ENCODE measurements around the gene EFNB3.

EFNB3 gene

DNA sequence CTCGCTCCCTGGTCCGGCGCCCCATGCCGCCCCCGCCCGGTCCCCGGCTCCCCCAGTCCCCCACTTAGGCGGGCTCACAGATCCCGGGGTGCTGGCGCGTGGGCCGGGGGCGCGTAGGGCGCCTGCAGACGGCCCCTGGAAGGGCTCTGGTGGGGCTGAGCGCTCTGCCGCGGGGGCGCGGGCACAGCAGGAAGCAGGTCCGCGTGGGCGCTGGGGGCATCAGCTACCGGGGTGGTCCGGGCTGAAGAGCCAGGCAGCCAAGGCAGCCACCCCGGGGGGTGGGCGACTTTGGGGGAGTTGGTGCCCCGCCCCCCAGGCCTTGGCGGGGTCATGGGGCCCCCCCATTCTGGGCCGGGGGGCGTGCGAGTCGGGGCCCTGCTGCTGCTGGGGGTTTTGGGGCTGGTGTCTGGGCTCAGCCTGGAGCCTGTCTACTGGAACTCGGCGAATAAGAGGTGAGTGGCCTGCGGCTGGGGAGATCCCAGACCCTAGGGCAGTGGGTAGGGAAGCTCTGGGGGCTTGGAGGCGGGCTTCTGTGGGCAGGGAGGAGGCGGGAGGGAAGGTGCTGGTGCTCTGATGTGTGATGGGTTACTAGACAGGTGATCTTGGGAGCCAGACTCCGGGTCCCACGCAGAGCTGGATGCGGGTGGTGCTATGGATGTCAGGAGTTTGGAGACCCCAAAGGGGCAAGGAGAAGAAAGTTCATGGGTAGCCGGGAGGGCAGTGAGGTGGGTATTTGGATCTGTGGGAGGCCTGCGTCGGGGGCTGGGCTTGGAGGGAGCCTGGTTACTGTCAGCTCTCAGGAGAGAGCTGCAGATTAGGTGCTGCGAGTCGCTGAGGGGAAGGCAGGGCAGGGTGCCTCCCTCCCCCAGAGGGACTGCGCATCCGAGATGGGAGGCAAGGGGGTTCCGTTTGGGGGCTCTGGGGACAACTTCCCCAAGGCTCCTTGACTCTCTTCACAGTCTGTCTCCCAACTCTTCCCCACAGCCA lies 560 bp downstream of the EFNB3 start:
- Histone ChIP-seq H3K27me3 (peaks cover 57 to 73% (median 60%) of the 10 kb centered on the region in 11 experiments), H3K27ac (no peak overlapping the region), H3K4me3 (peak overlapping the region; percentile 36 to 64 (median 50); a peak in 19 of 20 replicates), H3K4me2 (peak overlapping the region; percentile 72 to 87 (median 81)), H3K36me3 (peaks cover 16 to 33% (median 27%) of the 10 kb centered on the region in 11 experiments), H3K9me3 (replicated peaks in 1 of 11) (no peaks in the 10 kb centered on the region), H3K9ac (peak overlapping the region in 9 of 11 experiments; percentile 17 to 55 (median 46); a peak in 11 of 22 replicates), H3K4me1 (peaks cover 20 to 40% (median 29%) of the 10 kb centered on the region in 10 experiments), H4K20me1 (peaks cover 0 to 61% (median 32%) of the 10 kb centered on the region in 11 experiments; a peak in 16 of 22 replicates)
- no peak for TF ChIP-seq Cebpa-rat (IDR thresholded peaks at IDR 0.05)

DNA sequence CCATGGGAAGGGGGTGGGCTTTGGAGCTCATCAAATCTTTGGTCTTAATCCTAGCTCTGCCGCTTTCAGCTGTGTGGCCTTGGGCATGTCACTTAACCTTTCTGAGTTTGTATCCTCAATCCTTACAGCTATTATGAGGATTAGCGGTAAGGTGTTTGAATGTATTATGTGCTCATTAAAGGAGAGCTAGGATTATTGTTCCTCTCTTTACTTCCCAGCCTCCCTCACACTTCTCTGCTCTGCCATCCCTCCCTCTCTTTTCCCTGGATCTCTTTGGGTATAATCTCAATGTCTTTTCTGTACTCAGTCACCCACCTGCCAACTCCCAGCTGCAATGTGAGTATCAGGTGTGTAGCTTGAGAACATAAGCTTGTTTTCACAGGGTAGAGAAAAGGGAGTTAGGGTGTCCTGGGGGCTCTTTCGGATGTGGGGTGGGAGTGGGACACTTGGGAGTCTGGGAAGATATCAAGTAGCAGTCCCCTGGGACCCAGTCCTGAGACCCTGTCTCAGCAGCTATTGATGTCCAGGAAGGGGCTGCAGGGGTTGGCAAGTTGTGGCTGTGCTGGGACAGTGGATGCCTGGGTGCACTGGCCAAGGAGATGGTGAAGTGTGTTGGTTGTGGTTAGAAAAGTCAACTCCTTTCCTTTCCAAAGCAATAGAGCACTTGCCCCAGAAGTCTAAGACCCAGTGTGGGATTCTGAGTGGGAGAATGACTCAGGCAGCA lies 1.8 kb downstream of the EFNB3 start:
- H3K9ac ChIP-seq: no peak overlapping the region
- no peak overlapping the region for H3K4me3 ChIP-seq
- H3K27me3 ChIP-seq: peaks cover 57 to 77% (median 63%) of the 10 kb centered on the region in 11 experiments
- H3K27ac ChIP-seq: no peak overlapping the region
- no peak for TF ChIP-seq Cebpa-rat (IDR thresholded peaks at IDR 0.05)
- H3K4me1 ChIP-seq: peaks cover 21 to 52% (median 35%) of the 10 kb centered on the region in 10 experiments
- peaks cover 5 to 21% (median 15%) of the 10 kb centered on the region in 11 experiments; a peak in 21 of 22 replicates for H3K36me3 ChIP-seq
- H4K20me1 ChIP-seq: peaks cover 0 to 61% (median 32%) of the 10 kb centered on the region in 11 experiments; a peak in 16 of 22 replicates
- H3K4me2 ChIP-seq: no peak overlapping the region
- no peaks in the 10 kb centered on the region for H3K9me3 ChIP-seq (replicated peaks in 1 of 11)

DNA sequence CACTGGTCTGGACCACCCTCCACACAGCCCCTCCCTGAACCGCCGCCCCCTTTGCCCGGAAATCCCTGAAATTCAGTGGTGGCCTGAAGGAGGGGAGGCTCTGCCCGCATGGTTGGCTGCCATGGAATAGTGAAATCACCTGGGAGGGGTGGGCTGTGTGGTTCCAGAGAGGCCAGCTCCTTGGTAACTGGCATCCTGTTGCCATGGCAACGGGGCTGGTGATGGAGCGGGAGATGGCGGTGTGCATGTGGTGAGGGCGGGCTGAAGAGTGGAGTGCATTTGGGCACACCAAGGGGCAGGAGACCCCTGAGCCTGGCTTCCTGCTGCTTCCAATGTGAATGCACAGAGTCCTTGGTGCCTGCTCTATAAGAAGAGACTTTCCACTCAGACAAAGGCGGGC lies 2.4 kb downstream of the EFNB3 start:
- Histone ChIP-seq H3K9me3 (replicated peaks in 1 of 11) (no peaks in the 10 kb centered on the region), H3K27me3 (peaks cover 57 to 82% (median 70%) of the 10 kb centered on the region in 11 experiments), H3K9ac (no peak overlapping the region), H3K36me3 (peaks cover 0 to 15% (median 8%) of the 10 kb centered on the region in 11 experiments; a peak in 17 of 22 replicates), H4K20me1 (peaks cover 0 to 56% (median 32%) of the 10 kb centered on the region in 11 experiments; a peak in 16 of 22 replicates), H3K4me1 (peaks cover 21 to 59% (median 40%) of the 10 kb centered on the region in 10 experiments), H3K4me2 (no peak overlapping the region), H3K27ac (no peak overlapping the region), H3K4me3 (no peak overlapping the region)
- no peak for TF ChIP-seq Cebpa-rat (IDR thresholded peaks at IDR 0.05)

DNA sequence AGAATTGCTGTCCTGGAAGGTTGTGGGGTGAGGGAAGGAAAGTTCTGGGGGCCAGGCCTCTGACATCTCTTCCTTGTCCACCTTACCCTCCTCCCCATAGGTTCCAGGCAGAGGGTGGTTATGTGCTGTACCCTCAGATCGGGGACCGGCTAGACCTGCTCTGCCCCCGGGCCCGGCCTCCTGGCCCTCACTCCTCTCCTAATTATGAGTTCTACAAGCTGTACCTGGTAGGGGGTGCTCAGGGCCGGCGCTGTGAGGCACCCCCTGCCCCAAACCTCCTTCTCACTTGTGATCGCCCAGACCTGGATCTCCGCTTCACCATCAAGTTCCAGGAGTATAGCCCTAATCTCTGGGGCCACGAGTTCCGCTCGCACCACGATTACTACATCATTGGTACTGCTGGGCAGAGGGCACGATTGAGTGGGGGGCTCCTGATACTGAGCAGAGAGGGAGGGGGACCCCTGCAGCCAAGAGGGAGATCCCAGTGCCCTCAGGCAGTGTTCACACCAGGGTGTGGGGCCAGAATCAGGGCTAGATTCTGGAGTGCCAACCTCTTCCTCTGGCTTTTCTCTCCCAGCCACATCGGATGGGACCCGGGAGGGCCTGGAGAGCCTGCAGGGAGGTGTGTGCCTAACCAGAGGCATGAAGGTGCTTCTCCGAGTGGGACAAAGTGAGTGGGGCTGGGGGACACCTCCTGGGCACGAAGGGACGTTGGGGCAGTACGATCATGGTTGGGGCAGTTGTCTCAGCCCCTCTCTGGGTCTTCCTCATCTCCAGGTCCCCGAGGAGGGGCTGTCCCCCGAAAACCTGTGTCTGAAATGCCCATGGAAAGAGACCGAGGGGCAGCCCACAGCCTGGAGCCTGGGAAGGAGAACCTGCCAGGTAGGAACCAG lies 3.1 kb downstream of the EFNB3 start:
- Histone ChIP-seq H3K9me3 (replicated peaks in 1 of 11) (no peaks in the 10 kb centered on the region), H3K4me2 (no peak overlapping the region), H3K4me3 (no peak overlapping the region), H3K4me1 (peaks cover 21 to 61% (median 41%) of the 10 kb centered on the region in 10 experiments), H3K9ac (no peak overlapping the region), H3K27ac (no peak overlapping the region), H3K36me3 (peaks cover 0 to 8% (median 2%) of the 10 kb centered on the region in 11 experiments; a peak in 11 of 22 replicates), H3K27me3 (peaks cover 54 to 82% (median 71%) of the 10 kb centered on the region in 11 experiments), H4K20me1 (peaks cover 0 to 50% (median 27%) of the 10 kb centered on the region in 11 experiments; a peak in 15 of 22 replicates)
- TF ChIP-seq Cebpa-rat (IDR thresholded peaks at IDR 0.05): no peak

GRCh38 chr17:7709031-7709430 lies 4.0 kb downstream of the EFNB3 start:
- H4K20me1 ChIP-seq: peaks cover 0 to 40% (median 18%) of the 10 kb centered on the region in 11 experiments; a peak in 15 of 22 replicates
- no peaks in the 10 kb centered on the region for H3K9me3 ChIP-seq (replicated peaks in 1 of 11)
- H3K4me3 ChIP-seq: no peak overlapping the region
- peaks cover 28 to 70% (median 50%) of the 10 kb centered on the region in 10 experiments for H3K4me1 ChIP-seq
- peak overlapping the region in 5 of 11 experiments; percentile 18 to 69 (median 41); a peak in 7 of 22 replicates for H3K4me2 ChIP-seq
- H3K27ac ChIP-seq: no peak overlapping the region
- peaks cover 45 to 80% (median 69%) of the 10 kb centered on the region in 11 experiments for H3K27me3 ChIP-seq
- H3K9ac ChIP-seq: no peak overlapping the region
- no peak for TF ChIP-seq Cebpa-rat (IDR thresholded peaks at IDR 0.05)
- 0 out of 22 replicates have a peak, but pooled peaks cover 0 to under 1% (median 0%) of the 10 kb centered on the region in 11 experiments for H3K36me3 ChIP-seq

DNA sequence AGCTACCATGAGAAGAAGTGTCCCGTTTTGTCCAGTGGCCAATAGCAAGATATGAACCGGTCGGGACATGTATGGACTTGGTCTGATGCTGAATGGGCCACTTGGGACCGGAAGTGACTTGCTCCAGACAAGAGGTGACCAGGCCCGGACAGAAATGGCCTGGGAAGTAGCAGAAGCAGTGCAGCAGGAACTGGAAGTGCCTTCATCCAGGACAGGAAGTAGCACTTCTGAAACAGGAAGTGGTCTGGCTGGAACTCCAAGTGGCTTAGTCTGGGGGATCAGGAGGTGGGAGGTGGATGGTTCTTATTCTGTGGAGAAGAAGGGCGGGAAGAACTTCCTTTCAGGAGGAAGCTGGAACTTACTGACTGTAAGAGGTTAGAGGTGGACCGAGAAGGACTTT lies 5.3 kb downstream of the EFNB3 start:
- Histone ChIP-seq H3K36me3 (no peaks in the 10 kb centered on the region), H3K4me3 (no peak overlapping the region), H3K4me1 (peaks cover 31 to 70% (median 52%) of the 10 kb centered on the region in 10 experiments), H3K9ac (no peak overlapping the region), H3K27ac (0 out of 22 replicates have a peak overlapping the region, but pooled peaks of 2 of the 11 experiments have one; percentile 2 to 3), H3K27me3 (peaks cover 40 to 80% (median 69%) of the 10 kb centered on the region in 11 experiments), H3K9me3 (replicated peaks in 1 of 11) (no peaks in the 10 kb centered on the region), H3K4me2 (peak overlapping the region; percentile 36 to 71 (median 59)), H4K20me1 (peaks cover 0 to 28% (median 8%) of the 10 kb centered on the region in 11 experiments; a peak in 13 of 22 replicates)
- no peak for TF ChIP-seq Cebpa-rat (IDR thresholded peaks at IDR 0.05)

- Histone ChIP-seq H3K4me2 (peak overlapping the region in 9 of 11 experiments; percentile 51 to 71 (median 64); a peak in 19 of 22 replicates), H3K36me3 (no peaks in the 10 kb centered on the region), H3K4me3 (no peak overlapping the region), H3K9me3 (replicated peaks in 1 of 11) (no peaks in the 10 kb centered on the region), H3K27me3 (peaks cover 40 to 80% (median 69%) of the 10 kb centered on the region in 11 experiments), H4K20me1 (peaks cover 0 to 19% (median under 1%) of the 10 kb centered on the region in 11 experiments; a peak in 4 of 22 replicates), H3K27ac (0 out of 22 replicates have a peak overlapping the region, but pooled peaks of 1 of the 11 experiments have one; percentile 3), H3K9ac (no peak overlapping the region), H3K4me1 (peaks cover 36 to 70% (median 53%) of the 10 kb centered on the region in 10 experiments)
- no peak for TF ChIP-seq Cebpa-rat (IDR thresholded peaks at IDR 0.05)
Observed at GRCh38 chr17:7711051-7711755, 6.2 kb downstream of the EFNB3 start.
